ENCODE results near the gene PYY.
A peak's percentile ranks its signal among the peaks of the same experiment; 100 is the strongest.
"Not testable (repeated sequence)": the region's sequence is repeated elsewhere in the genome, so short reads cannot be mapped to it uniquely, and the experiment has no call there.

Gene PYY

GRCh38 chr17:43942051-43942685 is 11.6 kb downstream of the PYY start, which contains the start of gene PPY:
Gene PPY, minus strand, starts transcription at chr17:43942476. Its CDS starts 822 bp downstream, at chr17:43941654.
- no peak for DNase-seq

GRCh38 chr17:43940630-43941029 is 13.1 kb downstream of the PYY start:
- no peak for DNase-seq

- DNase-seq, result no peak
Observed at GRCh38 chr17:43939886-43940285, 13.9 kb downstream of the PYY start.

- DNase-seq, result not testable (repeated sequence)
Observed at GRCh38 chr17:43939452-43939851, 14.3 kb downstream of the PYY start.

DNA sequence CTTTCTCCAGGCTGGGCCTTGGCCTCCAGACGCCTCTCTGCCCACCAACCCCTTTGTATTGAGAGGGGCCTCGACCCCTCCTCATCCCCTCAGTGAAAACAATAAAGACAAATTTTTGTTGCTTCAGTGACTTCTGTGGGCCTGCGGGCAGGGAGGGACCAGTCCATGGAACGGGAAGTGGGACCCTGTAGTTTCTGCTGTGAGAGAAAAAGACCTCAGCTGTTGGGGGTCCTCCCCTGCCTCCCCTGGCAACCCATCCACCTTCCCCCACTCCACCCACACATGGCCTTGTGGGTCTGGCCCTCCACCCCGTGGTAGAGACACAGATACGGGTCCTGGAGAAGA is 14.9 kb downstream of the PYY start:
- DNase-seq, result no peak

- DNase-seq, result no peak
Observed at GRCh38 chr17:43936434-43936833, 17.3 kb downstream of the PYY start.

GRCh38 chr17:43935926-43936261 is 17.8 kb downstream of the PYY start:
- DNase-seq, result no peak

DNA sequence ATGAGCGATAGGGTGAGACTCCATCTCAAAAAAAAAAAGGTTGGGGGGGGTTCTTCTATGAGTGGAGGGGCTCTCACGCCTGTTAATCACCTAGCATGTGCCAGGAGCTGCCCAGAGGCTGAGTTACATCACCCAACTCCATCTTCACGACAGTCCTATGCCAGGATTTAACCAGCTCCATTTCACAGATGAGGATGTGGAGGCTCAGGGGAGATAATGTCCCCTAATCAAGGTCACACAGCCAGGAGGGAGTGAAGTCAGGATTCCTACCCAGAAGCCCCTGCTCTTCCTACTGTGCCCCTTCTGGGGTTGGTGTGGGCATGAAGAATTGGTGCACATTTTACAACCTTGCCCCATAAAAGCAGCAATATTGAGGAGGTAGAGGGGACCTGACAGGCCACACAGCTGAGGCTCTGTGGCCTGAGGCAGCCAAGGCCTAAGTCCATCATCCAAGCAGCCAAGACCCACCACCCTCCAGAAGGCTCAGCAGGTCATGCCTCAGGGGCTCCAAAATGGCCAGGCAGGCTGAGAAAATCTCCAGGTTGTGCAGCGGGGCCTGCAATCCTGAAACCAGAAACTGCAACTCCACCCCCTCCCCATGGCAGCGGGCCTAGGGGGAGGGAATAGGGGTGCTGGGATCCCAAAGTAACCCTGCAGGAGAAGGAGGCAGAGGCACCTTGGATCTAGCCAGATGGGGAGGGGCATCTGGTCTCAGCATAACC is 18.4 kb downstream of the PYY start:
- DNase-seq, result no peak

GRCh38 chr17:43932923-43933322 is 20.8 kb downstream of the PYY start:
- no peak for DNase-seq

GRCh38 chr17:43932357-43932756 is 21.4 kb downstream of the PYY start:
- DNase-seq, result no peak

GRCh38 chr17:43931062-43931571 is 22.6 kb downstream of the PYY start:
- DNase-seq, result no peak

DNA sequence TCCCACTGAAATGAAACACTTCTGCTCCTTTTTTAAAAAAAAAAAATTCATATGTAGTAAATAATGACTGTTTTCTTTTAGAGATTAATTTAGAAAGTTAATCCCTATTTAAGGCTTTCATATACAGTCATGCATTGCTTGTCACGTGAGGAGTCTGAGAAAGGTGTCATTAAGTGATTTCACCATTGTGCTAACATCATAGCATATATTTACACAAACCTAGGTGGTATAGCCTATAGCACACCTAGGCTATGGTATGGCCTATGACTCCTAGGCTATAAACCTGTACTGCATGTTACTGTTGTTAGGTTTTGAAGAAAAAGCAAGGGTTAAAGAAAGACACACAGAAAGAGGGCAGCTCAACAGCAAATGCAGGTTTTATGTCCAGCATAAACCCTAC is 25.1 kb downstream of the PYY start:
- DNase-seq, result no peak

GRCh38 chr17:43927929-43928328 is 25.8 kb downstream of the PYY start:
- DNase-seq, result peak; percentile 44

- DNase-seq, result no peak
Observed at GRCh38 chr17:43927060-43927864, 26.5 kb downstream of the PYY start.

GRCh38 chr17:43924558-43924957 is 29.2 kb downstream of the PYY start:
- peak; percentile 60 for DNase-seq

DNA sequence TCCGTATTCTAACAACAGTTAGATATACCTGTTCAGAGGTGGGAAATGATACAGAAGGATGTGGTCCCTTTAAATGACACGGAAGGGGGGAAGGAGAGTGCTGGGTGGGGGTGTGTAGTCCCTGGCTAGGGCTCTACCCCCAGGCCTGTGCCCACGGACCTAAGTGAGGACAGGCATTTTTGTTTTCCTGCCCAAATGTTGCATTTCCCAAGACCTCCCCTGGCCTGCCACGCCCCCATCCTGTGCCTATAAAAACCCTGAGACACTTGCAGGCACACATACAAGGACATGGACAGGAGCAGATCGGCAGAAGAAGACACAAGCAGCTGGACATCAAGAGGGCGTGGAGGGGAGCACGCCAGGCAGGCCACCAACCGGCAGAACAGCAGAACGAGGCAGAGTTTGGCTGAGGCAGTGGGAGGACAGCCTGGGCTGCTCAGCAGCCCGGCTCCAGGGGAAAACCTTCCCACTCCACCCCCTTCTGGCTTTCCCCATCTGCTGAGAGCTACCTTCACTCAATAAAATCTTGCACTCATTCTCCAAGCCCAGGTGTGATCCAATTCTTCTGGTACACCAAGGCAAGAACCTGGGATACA is 33.1 kb downstream of the PYY start:
- DNase-seq, result no peak

DNA sequence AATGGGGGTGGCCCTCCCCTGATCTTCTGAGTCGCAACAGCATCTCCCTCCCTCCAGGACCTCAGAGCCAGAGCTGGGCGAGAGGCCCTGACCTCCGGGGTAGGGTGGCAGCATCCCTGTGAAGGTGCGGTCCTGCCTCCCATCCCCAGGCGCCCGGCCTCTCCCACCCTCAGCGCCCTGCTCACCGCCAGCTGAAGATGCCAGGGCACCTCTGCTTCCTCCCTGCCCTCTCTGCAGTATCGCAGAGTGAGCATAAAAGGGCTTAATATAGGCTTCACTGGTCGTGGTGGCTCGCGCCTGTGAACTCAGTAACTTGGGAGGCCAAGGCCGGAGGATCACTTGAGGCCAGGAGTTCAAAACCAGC is 35.7 kb downstream of the PYY start:
- no peak for DNase-seq

GRCh38 chr17:43917348-43918025 is 36.3 kb downstream of the PYY start:
- peak; percentile 58 for DNase-seq

DNA sequence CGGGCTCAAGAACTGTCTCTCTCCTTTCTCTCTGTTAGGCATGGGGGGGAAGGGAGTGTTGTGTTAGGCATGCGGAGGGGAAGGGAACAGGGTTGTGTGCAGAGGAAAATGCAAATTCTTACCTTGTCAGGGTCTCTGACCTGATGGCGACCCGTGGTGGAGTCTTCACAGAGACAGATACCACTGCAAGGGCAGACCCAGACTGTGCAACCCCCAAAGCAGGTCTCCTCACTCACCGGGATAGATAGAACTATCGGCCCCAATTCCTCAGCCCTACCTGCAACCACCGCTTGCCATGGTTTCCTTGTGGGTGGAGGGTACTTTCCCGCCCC is 36.8 kb downstream of the PYY start:
- DNase-seq, result no peak

DNA sequence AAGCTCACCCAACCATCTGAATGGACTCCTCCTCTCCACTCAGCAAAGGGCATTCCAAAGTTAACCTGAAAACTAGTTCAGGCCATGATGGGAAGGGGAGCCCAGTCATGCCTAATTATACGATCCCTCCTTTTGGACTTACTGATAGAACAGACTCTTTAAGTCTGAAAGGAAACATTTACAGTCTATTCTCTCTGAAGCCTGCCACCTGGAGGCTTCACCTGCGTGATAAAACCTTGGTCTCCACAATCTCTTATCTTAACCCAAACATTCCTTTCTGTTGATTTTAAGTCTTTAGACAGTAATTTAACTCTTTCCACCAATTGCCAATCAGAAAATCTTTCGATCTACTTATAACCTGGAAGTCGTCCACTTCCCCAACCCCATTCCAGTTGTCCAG is 37.4 kb downstream of the PYY start:
- DNase-seq, result no peak

- DNase-seq, result no peak
Observed at GRCh38 chr17:43915559-43915958, 38.2 kb downstream of the PYY start.

DNA sequence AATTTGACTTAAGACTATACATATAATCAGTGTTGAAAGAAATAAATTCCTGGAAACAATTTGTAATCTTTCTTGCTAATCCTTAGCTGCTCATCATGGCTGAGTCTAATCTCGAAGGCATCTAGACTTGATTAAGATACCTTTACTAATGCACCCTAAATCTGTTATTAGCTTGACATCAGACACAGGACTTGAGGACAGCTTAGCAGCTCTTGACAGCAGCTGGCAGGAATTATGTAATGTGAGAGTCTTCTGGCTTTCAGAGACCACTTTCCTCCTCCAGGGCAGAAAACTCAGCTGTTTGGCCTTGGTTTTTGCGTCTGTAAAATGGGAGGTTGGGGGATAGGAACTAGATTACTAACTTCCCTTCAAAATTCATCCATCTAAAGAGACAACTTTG is 39.3 kb downstream of the PYY start:
- no peak for DNase-seq

DNA sequence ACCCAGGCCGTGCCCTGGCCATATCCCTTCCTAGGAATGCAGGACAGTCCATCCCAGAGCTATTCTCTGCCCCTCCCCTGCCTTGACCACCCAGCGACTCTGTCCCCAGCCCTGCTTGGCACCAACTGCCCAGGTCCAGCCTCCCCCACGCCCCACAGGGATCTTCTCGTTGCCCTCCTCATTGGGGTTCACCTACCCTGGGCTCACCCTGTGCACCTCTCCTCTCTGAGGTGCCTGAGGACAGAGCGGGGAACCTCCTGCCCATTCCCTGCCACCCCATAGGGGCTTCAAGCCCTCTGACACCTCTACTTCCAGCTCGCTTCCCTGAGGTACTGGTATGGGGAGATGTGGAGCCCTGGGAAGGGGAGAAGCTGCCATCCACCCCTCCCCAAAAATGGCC is 40.2 kb downstream of the PYY start:
- DNase-seq, result no peak

Data from activated CD4-positive, alpha-beta T cell treated with anti-CD3 and anti-CD28 coated beads, Interleukin-2, Interleukin-6, amounts not matched to agents 100 ng/mL and 50 ng/mL, durations not matched to agents 16 hours and 8 hours (primary cell).